Globus pallidus (tissue), 1 donor: Measurements from ENCODE around the gene STXBP5.
"Not testable (repeated sequence)": the region's sequence is repeated elsewhere in the genome, so short reads cannot be mapped to it uniquely, and the experiment has no call there.

Experiments used
- DNase-seq: peaks from one replicate; pipeline ENCODE4 v3.0.0-alpha.2; 2015; ENCODE audit warnings: low spot score

The STXBP5 gene

GRCh38 chr6:147297663-147298316, 93.6 kb downstream of the STXBP5 start:
- DNase-seq: no peak

GRCh38 chr6:147298461-147298860, 94.2 kb downstream of the STXBP5 start:
- no peak for DNase-seq

GRCh38 chr6:147299035-147299434, 94.8 kb downstream of the STXBP5 start:
- DNase-seq: no peak

- DNase-seq: no peak
Measured at GRCh38 chr6:147301070-147301469, 96.9 kb downstream of the STXBP5 start.

GRCh38 chr6:147304016-147304415, 99.8 kb downstream of the STXBP5 start:
- no peak for DNase-seq

- DNase-seq: no peak
Measured at GRCh38 chr6:147310521-147310920, 106.3 kb downstream of the STXBP5 start.

- no peak for DNase-seq
Measured at GRCh38 chr6:147311218-147311617, 107.0 kb downstream of the STXBP5 start.

GRCh38 chr6:147321260-147321659, 117.0 kb downstream of the STXBP5 start:
- DNase-seq: no peak

GRCh38 chr6:147322299-147323162, 118.3 kb downstream of the STXBP5 start:
- no peak for DNase-seq

GRCh38 chr6:147325557-147325956, 121.3 kb downstream of the STXBP5 start:
- DNase-seq: no peak

GRCh38 chr6:147331401-147331800, 127.2 kb downstream of the STXBP5 start:
- no peak for DNase-seq

- DNase-seq: no peak
Measured at GRCh38 chr6:147337921-147338320, 133.7 kb downstream of the STXBP5 start.

GRCh38 chr6:147341486-147341885, 137.3 kb downstream of the STXBP5 start:
- DNase-seq: no peak

GRCh38 chr6:147345902-147346301, 141.7 kb downstream of the STXBP5 start:
- DNase-seq: no peak

- DNase-seq: no peak
Measured at GRCh38 chr6:147347179-147347881, 143.1 kb downstream of the STXBP5 start.

- DNase-seq: no peak
Measured at GRCh38 chr6:147347882-147348575, 143.8 kb downstream of the STXBP5 start.

- DNase-seq: no peak
Measured at GRCh38 chr6:147361311-147361981, 157.2 kb downstream of the STXBP5 start.

GRCh38 chr6:147366290-147366689, 162.1 kb downstream of the STXBP5 start:
- DNase-seq: no peak

- no peak for DNase-seq
Measured at GRCh38 chr6:147371325-147371724, 167.1 kb downstream of the STXBP5 start.

GRCh38 chr6:147372806-147373205, 168.6 kb downstream of the STXBP5 start:
- no peak for DNase-seq

GRCh38 chr6:147378819-147379218, 174.6 kb downstream of the STXBP5 start:
- DNase-seq: no peak

GRCh38 chr6:147380841-147381240, 176.6 kb downstream of the STXBP5 start:
- not testable (repeated sequence) for DNase-seq
